GM19372 (cell line): ENCODE results near the gene RNASE4.
A peak's percentile ranks its signal among the peaks of the same experiment; 100 is the strongest.

ENCODE experiments used
- ATAC-seq: cut with Tn5 transposase; IDR thresholded peaks from one replicate; pipeline ENCODE4 v1.9.1; 2021; ENCODE audit warnings: mild to moderate bottlenecking, low read depth, moderate library complexity; ENCODE audit not compliant: unreplicated experiment

RNASE4 gene

DNA sequence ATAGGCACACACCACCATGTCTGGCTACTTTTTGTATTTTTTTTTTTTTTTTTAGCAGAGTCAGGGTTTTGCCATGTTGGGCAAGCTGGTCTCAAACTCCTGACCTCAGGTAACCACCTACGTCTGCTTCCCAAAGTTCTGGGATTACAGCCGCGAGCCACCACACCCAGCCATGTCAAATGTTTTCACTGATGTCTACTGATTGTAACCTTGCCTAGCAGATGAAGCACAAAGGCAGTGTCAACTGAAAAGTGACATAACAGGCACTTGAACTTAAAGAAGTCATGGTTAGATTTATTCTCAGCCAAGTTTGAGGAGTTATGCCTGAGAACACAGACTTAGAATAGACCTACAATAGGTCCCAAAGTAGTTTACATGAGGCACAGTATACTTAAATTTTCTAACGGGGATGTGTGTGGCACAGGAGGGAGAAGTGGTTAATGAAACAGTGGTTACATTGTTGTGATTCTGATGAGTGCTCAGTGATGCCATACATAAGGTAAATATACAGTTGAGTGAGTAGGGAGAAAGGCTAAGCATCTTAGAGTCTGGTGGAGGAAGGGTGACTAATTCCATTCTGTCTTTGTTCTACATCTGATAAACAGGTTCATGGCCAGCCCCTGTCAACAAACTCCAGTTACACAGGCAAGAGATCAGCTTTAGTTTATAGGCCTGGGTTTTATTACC is 12.6 kb upstream of the RNASE4 start:
- no peak for ATAC-seq

DNA sequence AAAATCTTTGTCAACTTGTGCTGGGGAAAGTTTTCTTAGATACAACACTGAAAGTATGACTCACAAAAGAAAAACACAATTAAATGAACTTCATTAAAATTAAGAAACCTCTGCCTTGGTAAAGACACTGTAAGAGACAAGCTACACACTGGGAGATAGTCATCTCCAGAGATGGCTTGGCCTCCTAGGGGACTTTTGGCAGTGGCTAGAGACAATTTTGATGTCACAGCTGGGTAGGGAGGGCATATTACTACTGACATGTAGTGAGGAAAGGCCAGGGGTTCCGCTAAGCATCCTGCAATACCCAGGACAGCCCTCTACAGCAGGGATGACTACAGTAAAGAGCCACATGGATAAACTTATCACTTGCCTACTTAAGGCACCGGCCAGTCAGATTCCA is 8.7 kb upstream of the RNASE4 start:
- ATAC-seq: no peak

DNA sequence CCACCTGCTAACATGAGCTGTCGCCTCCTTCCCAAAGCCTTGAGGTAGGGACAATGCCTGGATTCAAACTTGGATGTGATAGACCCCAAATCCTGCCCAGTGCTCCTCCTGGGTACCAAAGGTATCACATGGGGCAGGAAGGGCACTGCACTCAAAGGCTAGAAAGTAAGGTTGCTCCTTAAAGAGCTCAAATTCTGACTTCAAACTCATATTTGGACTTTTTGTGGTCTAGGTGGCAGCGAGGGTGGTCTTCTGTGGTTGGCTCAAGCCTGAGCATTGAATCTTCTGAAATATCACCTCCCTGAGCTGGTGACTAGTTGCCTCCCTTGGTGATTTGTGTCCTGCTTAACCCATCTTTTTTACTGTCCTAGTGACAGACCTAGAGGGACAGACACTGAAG is 8.3 kb upstream of the RNASE4 start:
- no peak for ATAC-seq

DNA sequence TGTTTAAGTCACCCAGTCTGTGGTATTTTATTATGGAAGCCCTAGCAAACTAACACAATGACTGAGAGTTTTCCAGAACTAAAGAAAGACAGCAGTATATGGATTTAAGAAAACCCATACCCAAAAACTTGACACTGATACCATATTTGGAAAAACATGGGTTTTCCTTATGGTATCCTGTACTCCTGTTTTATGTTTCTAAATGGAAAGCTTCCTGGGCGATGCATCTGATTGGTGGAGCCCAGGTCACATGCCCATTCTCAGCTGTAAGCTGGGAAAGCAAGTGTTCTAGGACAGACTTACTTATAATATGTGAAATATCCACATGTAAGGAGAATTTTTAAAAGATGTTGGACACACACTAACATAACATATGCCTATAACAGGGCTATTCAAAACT is 4.5 kb upstream of the RNASE4 start:
- ATAC-seq: no peak

DNA sequence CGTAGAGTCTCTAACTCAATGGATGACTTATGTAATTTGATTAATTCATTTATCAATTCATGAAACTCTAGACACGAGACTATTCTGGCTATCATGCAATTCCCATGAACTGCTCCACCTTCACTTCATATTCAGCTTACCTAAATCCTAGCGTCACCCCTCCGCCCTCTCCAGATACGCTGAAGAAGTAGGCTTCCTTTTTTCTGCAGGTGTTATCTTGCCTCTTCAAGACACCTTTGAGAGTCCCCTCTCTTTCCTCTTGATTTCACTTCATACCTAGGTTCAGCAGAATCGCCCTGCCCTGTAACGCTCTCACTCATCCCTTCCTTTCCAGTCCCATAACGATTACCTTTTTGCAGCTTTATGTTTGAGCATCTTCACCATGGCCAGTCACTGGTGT is 4.0 kb upstream of the RNASE4 start:
- ATAC-seq: no peak

DNA sequence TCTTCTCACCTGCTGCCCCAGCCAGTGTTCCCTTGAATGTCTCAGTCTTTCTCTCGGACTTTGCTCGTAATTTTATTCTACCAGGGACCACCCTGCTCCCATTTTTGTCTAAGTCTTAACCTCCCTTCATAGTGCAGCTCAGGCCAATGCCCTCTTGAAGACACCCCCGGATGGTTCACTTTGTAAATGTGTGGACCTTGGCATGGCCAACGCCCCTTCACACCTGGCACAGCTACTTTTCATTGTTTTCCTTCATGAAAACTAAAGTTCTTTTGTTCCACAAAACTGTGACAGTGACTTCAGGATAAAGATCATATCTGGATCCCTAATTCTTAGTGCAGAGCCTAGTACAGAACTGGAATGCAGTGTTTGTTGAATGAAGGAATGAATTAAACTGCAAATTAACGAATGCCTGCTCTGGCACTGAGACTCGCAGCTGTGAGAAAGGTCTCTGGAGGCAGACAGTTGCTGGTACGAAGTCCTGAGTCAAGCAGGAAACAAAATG is 3.5 kb upstream of the RNASE4 start:
- ATAC-seq: no peak

DNA sequence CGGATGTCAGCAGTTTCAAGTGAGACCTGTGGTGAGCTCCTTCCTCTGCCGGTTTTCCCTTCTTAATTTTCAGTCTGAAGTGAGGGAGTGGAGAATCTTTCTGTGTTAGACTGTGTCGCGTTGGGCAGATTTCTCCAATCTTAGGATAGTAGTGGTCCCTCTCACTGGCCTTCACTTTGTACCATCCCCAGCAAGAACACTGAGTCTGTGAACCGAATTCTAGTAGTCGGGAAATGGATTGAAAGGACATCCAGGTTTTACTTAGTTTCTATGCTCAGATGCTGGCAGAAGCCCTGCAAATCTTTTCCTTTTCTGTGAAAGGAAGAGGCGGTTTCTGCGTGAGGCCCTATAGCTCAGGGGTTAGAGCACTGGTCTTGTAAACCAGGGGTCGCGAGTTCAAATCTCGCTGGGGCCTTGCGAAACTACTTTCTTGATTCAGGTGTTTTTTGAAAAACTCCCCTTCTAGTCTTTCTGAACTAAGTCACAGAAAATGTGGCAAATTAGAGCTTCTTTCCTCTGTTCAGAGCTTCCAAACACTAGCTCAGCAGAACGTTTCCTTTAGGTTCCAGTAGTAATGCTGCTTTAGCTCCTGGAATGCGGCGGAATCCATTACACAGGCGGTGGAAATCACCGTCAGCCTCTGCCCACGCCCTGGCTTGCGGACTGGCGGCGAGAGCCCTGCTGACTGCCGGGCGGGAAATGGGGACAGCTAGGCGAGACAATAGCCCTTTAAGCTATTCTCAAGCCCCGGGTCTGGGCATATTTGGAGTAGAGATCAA is 2.8 kb upstream of the RNASE4 start:
- no peak for ATAC-seq

DNA sequence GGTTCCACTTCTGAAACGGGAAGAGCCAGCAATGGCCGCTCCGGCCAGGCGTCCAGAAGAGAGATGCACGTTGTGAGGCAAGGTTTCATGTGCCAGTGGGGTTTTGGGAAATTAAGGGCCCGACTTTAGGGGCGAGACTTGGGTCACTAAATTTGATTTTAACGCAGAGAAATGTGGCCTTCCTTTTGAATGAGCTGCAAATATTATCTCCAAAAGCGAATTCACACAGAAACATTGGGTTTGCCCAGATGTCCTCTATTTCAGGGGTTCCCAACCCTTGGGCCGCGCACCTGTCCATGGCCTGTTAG is 2.3 kb upstream of the RNASE4 start:
- no peak for ATAC-seq

DNA sequence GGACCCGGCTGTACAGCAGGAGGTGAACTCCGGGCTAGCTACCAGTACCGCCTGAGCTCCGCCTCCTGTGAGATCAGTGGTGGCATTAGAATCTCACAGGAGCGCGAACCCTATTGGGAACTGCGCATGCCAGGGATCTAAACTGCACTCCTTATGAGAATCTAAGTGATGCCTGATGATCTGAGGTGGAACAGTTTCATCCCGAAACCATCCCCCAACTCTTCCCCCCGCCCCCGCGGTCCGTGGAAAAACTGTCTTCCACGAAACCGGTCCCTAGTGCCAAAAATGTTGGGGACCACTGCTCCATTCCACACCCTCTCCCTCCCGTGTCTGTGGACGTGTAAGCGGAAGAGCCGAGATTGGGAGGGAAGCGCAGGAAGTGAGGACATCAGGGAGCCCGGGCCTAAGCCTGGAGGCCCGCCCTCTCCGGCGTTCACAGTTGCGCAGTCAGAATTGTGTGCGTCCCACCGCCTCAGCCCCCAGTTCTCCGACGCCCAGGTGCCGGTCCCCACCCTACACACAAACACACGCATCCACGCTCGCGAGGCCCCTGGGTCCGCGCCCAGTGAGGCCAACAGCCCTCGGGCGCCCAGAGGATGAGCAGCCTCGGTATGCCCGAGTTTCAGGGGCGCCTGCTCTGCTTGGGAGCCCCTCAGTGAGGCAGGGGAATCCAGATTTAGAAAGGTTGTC is 1.8 kb upstream of the RNASE4 start:
- ATAC-seq: peak; percentile 40

DNA sequence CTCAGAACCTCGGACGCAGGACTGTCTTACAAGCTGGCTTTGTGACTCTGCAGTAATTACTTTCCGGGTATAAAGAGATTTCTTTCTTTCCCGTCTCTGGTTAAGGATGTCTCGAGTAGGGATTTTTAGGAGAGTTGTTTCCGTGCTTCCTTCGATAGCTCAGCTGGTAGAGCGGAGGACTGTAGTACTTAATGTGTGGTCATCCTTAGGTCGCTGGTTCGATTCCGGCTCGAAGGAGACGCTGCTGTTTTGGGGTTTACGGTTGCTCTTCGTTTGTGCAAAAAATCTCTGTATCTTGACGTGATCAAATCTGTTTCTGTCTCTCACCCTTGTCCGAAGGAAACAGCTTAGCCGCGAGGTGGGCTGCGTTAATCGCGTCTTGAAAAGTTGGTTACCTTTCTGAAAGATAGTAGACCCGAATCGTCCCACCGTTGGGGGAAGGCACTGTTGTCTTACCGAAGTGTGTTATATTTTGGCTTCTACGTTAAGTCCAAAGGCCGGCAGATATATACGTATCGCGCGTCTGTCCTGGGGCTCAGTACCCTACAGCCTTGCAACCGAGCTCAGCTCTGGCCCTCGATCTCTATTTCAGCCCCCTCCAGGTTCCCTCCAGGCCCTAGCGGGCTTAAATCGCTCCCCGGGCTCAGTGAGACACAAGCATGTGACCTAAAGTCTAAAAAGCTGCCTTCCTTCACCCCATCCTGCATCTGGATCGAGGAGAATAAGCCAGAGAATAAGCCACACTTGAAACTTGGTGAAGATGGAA is 1.1 kb upstream of the RNASE4 start:
- ATAC-seq: peak; percentile 9

DNA sequence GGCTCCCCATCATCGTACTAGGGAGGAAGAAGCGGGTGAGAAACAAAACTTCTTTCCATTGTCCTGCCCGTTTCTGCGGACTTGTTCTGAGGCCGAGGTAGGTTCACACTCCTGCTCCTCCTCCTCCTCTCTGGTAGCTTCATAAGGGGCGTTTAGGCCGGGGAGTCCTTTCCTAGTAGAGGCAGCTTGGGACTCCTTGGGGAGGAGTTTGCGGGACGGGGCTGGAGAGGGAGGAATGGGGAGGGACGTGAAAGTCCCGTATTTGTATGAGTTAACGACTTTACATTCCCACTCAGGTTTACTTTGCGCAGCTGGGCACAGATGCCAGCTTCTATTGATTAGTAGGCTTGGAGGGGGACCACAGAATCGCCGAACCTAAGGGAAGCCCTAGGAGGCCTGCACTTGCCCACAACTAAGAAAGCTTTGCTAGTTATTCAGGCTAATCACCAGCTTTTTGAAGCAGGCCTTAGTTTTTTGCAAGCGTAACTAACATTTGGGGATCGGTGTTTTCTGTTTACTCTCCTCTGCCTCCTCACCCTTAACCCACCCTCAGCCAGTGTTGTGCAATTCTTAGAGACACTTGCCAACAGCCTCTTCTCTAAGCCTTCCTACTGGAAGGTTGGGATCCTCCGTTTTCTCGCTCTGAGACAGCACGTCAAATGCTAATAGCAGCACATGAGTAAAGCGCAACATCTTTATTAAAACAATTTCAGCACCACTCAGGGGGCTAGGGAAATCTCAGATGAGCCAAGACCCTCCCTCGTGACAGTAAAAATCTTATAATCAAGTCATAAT is 499 bp downstream of the RNASE4 start:
- ATAC-seq: no peak

DNA sequence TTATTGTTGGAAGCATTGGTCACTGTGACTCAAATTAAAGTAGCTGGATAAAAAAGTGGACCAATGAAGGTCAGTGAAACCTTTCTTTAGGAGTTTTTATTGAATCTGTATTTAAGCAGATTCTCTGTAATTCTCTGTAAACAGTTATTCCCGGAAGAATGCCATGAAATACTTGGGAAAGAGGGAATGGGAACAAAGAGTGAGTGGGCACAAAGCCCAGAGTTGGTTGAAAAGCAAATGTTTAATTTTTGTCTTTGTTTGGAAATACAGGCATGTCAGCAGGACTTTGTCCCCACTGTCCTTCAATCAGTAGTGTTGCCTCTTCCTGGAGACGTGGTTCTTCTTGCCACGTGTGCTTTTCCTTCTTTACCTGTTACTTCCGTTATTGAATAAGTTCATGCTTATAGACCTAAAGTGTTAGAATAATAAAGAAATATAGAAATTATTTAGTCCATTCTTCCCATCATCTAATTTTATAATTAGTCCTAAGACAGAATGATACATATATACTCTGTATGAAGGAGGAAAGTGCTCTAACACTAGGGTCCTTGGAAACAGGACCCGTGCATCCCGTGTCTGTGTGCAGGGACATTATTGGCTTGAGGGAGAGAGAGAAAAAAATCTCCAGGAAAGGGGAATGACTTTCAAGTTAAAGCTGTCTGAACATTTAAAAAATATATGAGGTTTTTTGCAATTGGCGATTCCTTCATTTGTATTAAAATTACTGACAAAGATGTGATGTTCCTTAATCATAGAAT is 2.2 kb downstream of the RNASE4 start:
- no peak for ATAC-seq

DNA sequence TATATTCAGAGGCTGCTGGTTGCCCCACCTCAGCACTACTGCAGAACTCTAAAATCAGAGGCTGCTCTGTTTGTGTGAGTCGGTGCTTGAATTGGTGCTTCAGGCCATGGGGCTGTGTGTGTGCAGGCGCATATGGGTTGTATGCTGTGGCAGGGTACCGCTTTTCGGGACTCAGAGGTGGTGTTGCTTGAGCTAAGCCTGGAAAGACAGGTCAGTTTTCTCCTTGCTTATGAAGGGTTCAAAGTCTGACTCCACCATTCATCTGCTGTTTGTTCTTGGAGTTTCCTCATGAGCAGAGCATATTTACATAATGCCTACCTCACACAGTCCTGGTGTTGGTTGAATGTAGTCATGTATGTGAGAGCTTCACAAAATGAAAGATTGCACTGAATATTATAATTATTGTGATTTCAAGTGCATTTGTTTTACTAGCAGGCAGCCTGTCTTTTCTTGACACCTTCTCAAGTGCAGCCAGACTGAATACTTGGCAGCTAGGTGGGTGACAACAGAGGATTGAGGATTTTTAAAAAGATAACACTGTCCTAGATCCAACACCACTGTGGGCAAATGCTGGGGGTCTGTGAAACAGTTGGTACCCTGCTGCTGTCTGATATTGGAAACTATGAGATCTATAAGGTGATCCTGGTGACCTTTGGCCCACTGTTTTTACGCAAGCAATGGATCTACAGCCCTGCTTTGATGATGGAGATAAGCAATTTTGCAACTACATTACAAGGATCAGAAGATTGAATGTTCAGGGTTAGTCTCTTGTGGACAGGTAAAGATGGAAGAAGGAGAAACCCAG is 3.2 kb downstream of the RNASE4 start:
- ATAC-seq: no peak

DNA sequence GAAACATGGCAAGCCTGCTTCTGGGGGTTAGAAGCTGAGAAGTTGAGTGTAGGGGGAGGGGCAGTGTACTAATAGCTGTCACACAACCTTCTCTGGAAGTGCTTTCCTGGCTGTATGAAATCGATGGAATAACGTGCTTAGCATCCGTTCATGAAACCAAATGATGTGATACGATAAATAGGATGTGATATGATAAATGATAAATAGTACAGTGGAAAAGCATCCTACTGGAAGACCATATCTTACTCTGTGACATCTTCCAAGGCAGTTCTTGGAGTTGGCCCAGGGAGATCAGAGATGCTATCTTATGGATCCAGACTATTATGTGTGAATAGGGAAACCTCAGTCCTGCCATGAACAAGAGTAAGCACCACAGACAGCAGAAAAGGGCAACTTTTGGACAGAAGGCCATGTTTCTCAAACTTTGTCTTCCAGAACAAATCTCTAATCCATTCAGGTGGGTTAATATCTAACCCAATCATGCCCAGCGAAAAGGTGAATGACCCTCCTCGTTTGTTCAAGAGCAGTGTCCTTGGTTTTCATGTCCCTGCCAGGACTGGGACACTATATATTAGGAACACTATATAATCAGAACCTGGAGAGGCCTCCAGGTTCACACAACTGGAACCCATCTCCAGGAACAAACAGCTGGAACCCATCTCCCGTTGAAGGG is 3.9 kb downstream of the RNASE4 start, which contains the start of gene ANG:
ANG (plus strand) TSS at position 598 of the 673 bp plus-strand sequence. CDS start 4,801 bp downstream, outside the sequence.
- no peak for ATAC-seq

DNA sequence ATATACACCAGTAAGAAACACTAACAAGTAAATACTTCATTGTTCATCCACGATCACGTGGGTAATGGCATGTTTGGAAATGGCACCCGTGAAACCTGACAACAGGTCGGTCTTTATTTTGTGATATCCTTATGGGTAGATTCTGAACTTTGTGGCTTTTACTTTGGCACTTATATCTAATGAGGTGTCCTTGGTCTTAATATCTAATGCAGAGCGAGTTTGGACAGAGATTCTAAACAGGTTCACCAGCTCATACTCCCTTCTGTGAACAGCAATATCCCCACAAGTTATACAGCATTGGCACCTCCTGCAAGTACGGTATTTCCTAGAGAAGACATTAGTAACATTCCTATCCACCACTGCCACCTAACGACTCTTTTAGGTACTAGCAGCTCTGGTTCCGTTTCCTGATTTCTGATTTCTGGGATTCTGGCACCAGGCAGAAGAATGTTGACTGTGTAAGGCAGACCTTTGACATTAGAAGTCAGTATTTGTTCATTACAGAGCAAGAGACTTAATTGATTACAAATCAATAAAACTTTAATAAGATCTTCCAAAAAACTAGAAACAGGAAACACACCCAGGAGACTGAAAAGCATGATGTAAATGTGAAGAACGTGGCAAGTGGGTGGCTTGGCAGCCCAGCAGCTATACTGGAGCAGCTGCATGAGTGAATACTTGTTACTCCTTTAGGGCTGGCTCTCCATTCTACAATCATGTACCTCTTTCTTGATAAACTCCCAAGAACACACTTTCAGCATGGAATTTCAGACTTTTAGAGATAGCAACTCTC is 6.7 kb downstream of the RNASE4 start:
- no peak for ATAC-seq

DNA sequence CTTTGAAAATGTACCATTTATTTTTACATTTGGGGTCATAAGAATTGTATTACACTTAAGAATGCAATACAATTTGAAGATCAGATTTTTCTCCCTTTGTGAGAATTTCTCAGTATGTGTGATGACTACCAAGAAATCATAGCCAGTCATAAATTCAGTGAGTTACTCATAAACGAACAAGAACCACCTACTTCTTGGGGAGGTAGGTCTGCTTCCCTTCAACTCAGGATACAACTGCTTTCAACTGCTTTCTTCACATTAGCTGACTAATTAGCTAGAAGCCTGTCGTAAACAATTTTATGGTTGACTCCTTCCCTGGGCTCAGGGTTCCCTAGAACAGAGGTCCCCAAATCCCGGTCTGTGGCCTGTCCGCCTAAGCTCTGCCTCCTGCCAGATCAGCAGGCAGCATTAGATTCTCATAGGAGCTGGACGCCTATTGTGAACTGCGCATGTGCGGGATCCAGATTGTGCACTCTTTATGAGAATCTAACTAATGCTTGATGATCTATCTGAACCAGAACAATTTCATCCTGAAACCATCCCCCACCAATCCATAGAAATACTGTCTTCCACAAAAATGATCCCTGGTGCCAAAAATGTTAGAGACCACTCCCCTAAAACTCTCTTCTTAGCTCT is 7.9 kb downstream of the RNASE4 start:
- no peak for ATAC-seq

DNA sequence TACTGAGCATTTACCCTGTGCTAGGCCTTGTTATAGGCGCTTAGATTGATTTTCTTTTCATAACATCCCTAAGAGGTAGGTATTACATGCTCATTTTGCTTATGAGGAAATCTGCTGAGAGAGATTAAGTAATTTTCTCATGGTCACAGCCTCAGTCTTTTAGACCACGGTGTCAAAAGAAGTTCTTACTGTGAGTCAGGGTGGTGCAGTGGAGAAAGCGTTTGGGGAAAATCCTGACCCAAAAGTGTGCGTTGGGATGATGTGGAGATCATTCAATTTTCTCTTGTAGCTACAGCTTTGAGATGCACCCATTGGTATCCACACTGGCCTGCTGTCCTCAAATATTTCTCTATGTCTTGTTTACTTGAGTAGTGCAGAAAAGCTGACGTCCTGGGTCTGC is 12.4 kb downstream of the RNASE4 start:
- no peak for ATAC-seq
